GM15510 (cell line): ENCODE measurements around the gene PACC1.

Experiments used
- POLR2A ChIP-seq: IDR thresholded peaks from 3 replicates; pipeline ENCODE4 v1.6.1; 2011; ENCODE audit warnings: borderline replicate concordance; ENCODE audit not compliant: insufficient read length; ENCODE audit errors: extremely low read depth

The PACC1 gene

DNA sequence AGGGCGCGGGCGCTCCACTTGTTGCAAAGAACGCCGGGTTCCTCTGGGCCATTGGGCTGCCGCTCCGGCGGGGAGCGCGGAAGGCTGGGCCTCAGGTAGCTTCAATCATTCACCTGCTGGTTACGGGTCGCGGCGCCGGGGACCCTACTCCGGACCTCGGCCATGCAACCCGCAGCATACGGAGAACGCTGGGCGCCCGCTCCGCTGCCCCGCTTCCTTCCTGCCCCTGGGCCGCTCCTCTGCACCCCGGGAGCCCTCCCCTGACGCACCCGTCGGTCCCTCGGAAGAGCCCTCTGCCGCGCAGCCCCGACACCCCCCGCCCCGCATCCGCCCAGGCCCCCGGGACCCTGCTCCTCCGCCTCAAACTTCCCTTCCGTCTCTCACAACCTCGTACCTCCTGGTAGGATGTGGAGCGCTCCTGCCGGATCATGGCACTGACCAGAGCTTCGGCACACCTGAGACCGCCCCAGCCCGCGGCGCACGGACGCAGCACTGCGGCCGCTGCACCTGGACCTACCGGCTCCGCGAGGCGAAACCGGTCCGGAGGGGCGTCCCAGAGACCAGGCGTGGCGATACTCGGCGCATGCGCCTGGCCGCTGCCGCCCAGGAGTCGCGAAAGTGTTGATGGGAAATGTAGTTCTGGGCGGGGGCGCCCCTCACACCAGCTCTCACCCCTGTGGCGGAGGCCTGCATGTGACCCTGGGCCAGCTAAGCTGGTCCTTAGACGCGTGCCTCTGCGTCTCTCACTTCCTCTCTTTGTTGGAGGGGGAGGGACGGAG, at the start of gene PACC1:
Gene PACC1 (minus strand): TSS at position 559 of the 779 bp plus-strand sequence. CDS start 129 bp downstream, at position 430.
- TF ChIP-seq POLR2A, result peak; percentile 93

GRCh38 chr1:212463565-212464285, 49.0 kb upstream of the PACC1 start:
- no peak for TF ChIP-seq POLR2A

DNA sequence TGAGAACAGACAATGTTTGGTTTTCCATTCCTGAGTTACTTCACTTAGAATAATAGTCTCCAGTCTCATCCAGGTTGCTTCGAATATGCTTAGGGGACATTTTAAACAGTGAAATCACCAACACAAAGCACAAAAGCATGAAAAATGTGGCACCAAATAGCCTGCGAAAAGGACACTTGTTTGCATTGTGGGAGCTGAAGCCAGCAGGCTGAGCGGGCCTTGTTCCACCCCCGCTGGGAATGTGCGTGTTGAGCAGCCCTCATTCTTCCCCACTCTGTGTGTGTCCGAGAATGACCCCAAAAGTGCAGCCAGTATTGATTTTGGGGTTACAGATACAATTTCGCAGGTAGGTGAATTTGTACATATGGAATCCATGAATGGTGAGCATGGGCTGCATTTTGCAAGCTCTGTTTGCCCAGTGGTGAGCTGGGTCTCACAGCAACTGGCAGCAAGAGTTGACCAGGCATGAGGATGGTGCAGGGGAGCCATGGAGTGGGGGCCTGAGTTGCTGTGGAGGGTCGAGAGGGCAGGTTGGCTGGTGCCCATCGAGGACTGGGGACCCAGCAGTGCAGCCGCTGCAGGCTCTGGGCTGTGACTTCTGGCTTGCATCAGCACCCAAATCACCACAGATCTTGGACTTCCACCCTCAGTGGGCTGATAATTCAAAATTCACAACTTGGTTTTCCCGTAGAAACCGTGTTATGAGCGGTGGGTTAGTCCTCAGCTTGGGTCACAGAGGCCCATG, 47.4 kb upstream of the PACC1 start:
- TF ChIP-seq POLR2A, result no peak

- TF ChIP-seq POLR2A, result no peak
Measured at GRCh38 chr1:212460376-212460775, 45.7 kb upstream of the PACC1 start.

- no peak for TF ChIP-seq POLR2A
Measured at GRCh38 chr1:212459656-212460055, 45.0 kb upstream of the PACC1 start.

GRCh38 chr1:212458817-212459216, 44.1 kb upstream of the PACC1 start:
- TF ChIP-seq POLR2A, result no peak

DNA sequence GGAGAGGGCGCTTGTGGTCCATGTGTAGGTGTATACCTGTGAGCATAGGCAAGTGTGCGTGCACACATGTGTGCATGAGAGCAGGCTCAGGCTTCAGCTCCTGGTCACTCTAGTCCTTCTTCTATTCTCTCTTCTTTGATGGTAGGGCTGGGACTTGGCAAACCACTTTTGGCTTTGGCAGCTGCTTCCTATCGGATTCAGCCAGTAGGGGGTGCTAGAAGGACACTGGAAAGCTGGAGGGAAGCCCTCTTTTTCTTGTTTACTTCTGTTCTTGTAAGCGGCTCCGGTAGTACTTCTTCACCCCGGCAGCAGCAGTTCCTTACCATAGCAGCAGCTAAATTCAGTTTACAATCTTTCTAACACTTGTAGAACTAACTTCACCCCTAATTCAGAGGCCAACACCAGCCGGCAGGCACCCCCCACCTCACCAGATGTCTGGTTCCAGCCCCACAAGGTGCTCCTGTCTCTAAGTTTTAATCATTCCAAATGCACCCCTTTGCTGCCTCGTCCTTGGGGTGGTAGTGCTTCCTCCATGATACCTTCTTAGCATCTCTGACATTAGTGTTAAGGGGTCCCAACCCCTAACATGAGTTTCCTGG, 43.2 kb upstream of the PACC1 start:
- TF ChIP-seq POLR2A, result no peak

DNA sequence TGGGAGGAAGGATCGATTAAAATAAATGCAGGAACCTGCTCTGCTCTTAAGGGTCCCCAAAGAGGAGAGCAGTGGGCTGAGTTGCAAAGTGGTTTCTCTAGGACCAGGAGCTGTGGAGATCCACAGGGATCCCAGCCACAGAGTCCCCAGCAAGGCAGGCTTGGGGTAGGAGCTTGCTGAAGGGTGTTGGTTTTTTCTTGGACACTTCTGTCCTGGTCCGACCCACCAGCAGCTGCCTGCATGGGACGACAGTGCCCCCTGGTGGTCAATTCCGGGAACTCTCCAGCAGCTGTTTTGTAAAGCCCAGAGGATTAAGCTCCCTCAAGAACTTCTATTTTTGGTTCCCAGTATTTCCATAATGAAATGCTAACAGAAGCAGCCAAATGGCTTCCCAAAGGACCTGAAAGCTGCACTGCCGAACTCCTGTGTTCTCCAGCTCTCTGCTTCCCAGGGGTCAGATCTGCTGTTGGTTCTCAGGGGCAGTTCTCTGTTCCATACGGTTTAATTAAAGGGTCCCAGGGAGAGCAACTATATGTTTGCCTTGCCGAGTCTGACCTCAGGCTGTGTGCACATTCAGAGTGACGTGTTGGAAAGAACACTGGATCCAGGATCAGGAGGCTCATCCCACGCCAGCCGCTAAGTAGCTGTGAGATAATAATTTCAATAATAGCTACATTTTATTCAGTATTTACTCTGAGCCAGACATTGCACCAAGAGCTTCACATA, 41.3 kb upstream of the PACC1 start:
- TF ChIP-seq POLR2A, result no peak

GRCh38 chr1:212455401-212455800, 40.7 kb upstream of the PACC1 start:
- TF ChIP-seq POLR2A, result no peak

DNA sequence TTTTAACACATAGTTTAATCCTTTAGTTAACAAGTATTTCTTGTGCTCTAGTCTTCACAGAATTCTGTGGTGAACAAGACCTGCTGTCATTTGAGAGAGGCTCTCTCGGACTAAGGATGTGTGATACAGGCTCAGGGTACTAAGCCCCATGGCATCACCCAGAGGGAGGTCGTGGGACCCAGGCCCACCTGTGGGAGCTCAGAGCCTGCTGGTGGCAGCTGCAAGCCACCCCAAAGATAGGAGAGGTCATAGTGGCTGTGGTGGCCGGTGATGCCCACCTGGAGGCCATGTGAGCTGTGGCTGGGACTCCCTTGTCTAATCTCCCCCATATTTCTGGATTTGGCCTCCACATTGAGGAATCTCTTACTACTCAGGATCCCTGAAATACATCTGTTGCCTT, 40.1 kb upstream of the PACC1 start:
- no peak for TF ChIP-seq POLR2A

GRCh38 chr1:212453156-212453857, 38.6 kb upstream of the PACC1 start:
- TF ChIP-seq POLR2A, result no peak

DNA sequence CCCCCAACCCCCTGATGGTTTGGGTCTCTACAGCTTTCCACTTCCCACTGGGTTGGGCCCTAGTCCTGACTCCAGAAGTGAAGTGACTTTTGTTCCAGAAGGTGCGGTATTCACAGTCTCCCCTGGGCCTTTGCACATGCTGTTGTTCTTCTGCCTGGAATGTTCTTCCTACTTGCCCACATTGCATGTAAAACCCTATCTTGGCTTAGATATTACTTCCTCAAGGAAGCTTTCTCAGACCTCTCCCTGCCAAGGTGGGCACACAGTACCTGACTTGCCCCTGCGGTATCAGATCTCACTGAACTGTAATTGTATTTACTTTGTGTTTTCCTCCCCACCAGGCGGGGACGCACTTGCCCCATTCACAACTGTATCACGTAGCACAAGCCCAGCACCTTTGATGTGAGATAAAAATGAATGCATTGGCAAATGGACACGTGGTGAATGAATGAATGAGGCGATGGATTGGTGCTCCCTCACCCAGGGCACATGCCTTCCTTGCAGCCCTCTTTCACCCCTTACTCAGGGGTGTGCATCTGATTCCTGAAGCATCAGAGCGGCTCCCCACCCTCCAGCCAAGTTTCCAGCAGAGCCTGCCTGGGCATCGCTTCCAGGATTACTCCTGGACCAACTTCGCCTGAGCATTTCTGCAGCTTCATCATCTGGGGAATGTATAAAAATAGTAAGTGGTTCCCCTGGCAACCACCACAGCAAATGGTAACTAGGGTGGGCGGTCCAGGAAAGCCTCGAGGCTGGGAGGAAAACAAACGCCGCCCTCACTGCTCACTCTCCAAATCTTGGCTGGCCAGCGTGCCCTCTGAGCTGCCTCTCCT, 37.9 kb upstream of the PACC1 start:
- TF ChIP-seq POLR2A, result no peak
